DOHH2 (cell line): Measurements from ENCODE around the gene MED13L.

ENCODE experiments used
- H3F3A ChIP-seq: fragments of 200-600 bp; sonication (generic), shearing (Covaris generic); 2 replicates; pipeline ENCODE4 v1.6.0; 2016; ENCODE audit warnings: antibody characterized with exemption, mild to moderate bottlenecking; ENCODE audit not compliant: control insufficient read depth, insufficient read depth
- H3K27ac ChIP-seq: fragments of 200-600 bp; sonication (generic); 2 replicates; pipeline ENCODE4 v1.5.1; 2014; ENCODE audit warnings: low read depth, mild to moderate bottlenecking, low read length, moderate library complexity
- H3K27me3 ChIP-seq: fragments of 200-600 bp; sonication (generic); 2 replicates; pipeline ENCODE4 v1.6.1; 2014; ENCODE audit warnings: mild to moderate bottlenecking, low read length, mixed read lengths; ENCODE audit not compliant: control insufficient read depth
- H3K36me3 ChIP-seq: fragments of 200-600 bp; sonication (generic); 2 replicates; pipeline ENCODE4 v1.6.1; 2014; ENCODE audit warnings: mild to moderate bottlenecking, low read length, moderate library complexity, mixed read lengths; ENCODE audit not compliant: control insufficient read depth
- H3K4me1 ChIP-seq: fragments of 200-600 bp; sonication (generic); 2 replicates; pipeline ENCODE4 v1.6.1; 2014; ENCODE audit warnings: mild to moderate bottlenecking, low read length, mixed read lengths; ENCODE audit not compliant: control insufficient read depth
- H3K4me2 ChIP-seq: fragments of 200-600 bp; sonication (generic); 2 replicates; pipeline ENCODE4 v1.6.0; 2014; ENCODE audit warnings: mild to moderate bottlenecking, low read length, moderate library complexity
- H3K4me3 ChIP-seq: fragments of 200-600 bp; sonication (generic); 2 replicates; pipeline ENCODE4 v1.5.1; 2014; ENCODE audit warnings: mild to moderate bottlenecking, low read length, mixed read lengths
- H3K79me2 ChIP-seq: fragments of 200-600 bp; sonication (generic); 2 replicates; pipeline ENCODE4 v1.6.1; 2014; ENCODE audit warnings: mild to moderate bottlenecking, low read length, mixed read lengths; ENCODE audit not compliant: control insufficient read depth
- H3K9me2 ChIP-seq: fragments of 200-600 bp; sonication (generic); replicated peaks from 2 replicates; pipeline ENCODE4 v1.6.1; 2014; ENCODE audit warnings: mild to moderate bottlenecking, low read length, mixed read lengths; ENCODE audit not compliant: control insufficient read depth
- H3K9me3 ChIP-seq: fragments of 200-600 bp; sonication (generic); 2 replicates; pipeline ENCODE4 v1.6.1; 2014; ENCODE audit warnings: antibody characterized with exemption, low read length, mixed read lengths; ENCODE audit not compliant: control insufficient read depth, insufficient read depth
- H4K20me1 ChIP-seq: fragments of 200-600 bp; sonication (generic); 2 replicates; pipeline ENCODE4 v1.6.0; 2014; ENCODE audit warnings: low read depth, mild to moderate bottlenecking, antibody characterized with exemption, low read length, moderate library complexity; ENCODE audit not compliant: control insufficient read depth, insufficient read depth
- CTCF ChIP-seq: fragments of 200-600 bp; sonication (generic); IDR thresholded peaks from one replicate; pipeline ENCODE4 v1.5.1; 2014; ENCODE audit warnings: antibody characterized with exemption, mild to moderate bottlenecking, low read depth, low read length; ENCODE audit not compliant: poor library complexity, severe bottlenecking
- EZH2phosphoT487 ChIP-seq: fragments of 200-600 bp; sonication (generic); IDR thresholded peaks from 2 replicates; pipeline ENCODE4 v1.6.1; 2017; ENCODE audit warnings: borderline replicate concordance, mild to moderate bottlenecking, antibody characterized with exemption, low read length, moderate library complexity, mixed read lengths

Gene MED13L

GRCh38 chr12:116319898-116320621 lies 42.6 kb upstream of the MED13L start:
- Histone ChIP-seq H3K79me2 (no peaks in the 10 kb centered on the region), H3K27me3 (peaks cover 13% of the 10 kb centered on the region), H3K4me3 (no peak overlapping the region), H3K9me3 (no peaks in the 10 kb centered on the region), H3K9me2 (no peaks in the 10 kb centered on the region), H3F3A (no peaks in the 10 kb centered on the region), H3K4me1 (no peaks in the 10 kb centered on the region), H4K20me1 (no peaks in the 10 kb centered on the region), H3K36me3 (no peaks in the 10 kb centered on the region), H3K4me2 (no peak overlapping the region), H3K27ac (no peak overlapping the region)
- TF ChIP-seq CTCF (no peak), EZH2phosphoT487 (no peak)

- H3K4me1 ChIP-seq = no peaks in the 10 kb centered on the region
- H3K79me2 ChIP-seq = no peaks in the 10 kb centered on the region
- H3K9me2 ChIP-seq = no peaks in the 10 kb centered on the region
- no peaks in the 10 kb centered on the region for H3F3A ChIP-seq
- no peaks in the 10 kb centered on the region for H3K36me3 ChIP-seq
- no peak overlapping the region for H3K4me2 ChIP-seq
- no peaks in the 10 kb centered on the region for H3K9me3 ChIP-seq
- H3K27me3 ChIP-seq = peaks cover 13% of the 10 kb centered on the region
- H4K20me1 ChIP-seq = no peaks in the 10 kb centered on the region
- no peak for TF ChIP-seq CTCF
- TF ChIP-seq EZH2phosphoT487 = no peak
- no peak overlapping the region for H3K27ac ChIP-seq
- H3K4me3 ChIP-seq = no peak overlapping the region
Observed at GRCh38 chr12:116319233-116319897, 41.9 kb upstream of the MED13L start.

GRCh38 chr12:116318576-116319232 lies 41.2 kb upstream of the MED13L start:
- H3K27me3 ChIP-seq = peaks cover 8% of the 10 kb centered on the region; the same call in 1 of the 2 replicates
- no peak for TF ChIP-seq EZH2phosphoT487
- no peak for TF ChIP-seq CTCF
- no peak overlapping the region for H3K4me2 ChIP-seq
- H3K36me3 ChIP-seq = no peaks in the 10 kb centered on the region
- H3K9me2 ChIP-seq = no peaks in the 10 kb centered on the region
- H4K20me1 ChIP-seq = no peaks in the 10 kb centered on the region
- H3K4me3 ChIP-seq = no peak overlapping the region
- no peaks in the 10 kb centered on the region for H3K79me2 ChIP-seq
- H3K27ac ChIP-seq = no peak overlapping the region
- H3F3A ChIP-seq = no peaks in the 10 kb centered on the region
- H3K9me3 ChIP-seq = no peaks in the 10 kb centered on the region
- no peaks in the 10 kb centered on the region for H3K4me1 ChIP-seq
